Neural progenitor cell (in vitro differentiated cells): ENCODE measurements around the gene SYNGR3.

Source experiments
- EZH2phosphoT487 ChIP-seq: fragments of 200-600 bp; sonication (generic); IDR thresholded peaks from 2 replicates; pipeline ENCODE4 v1.6.1; 2017; ENCODE audit warnings: antibody characterized with exemption
- TF ChIP-seq, protein P1 (sequence below): fragments of 200-600 bp; sonication (generic); IDR thresholded peaks from 2 replicates; pipeline ENCODE4 v1.5.1; 2017; ENCODE audit warnings: antibody characterized with exemption, mild to moderate bottlenecking

DNA sequence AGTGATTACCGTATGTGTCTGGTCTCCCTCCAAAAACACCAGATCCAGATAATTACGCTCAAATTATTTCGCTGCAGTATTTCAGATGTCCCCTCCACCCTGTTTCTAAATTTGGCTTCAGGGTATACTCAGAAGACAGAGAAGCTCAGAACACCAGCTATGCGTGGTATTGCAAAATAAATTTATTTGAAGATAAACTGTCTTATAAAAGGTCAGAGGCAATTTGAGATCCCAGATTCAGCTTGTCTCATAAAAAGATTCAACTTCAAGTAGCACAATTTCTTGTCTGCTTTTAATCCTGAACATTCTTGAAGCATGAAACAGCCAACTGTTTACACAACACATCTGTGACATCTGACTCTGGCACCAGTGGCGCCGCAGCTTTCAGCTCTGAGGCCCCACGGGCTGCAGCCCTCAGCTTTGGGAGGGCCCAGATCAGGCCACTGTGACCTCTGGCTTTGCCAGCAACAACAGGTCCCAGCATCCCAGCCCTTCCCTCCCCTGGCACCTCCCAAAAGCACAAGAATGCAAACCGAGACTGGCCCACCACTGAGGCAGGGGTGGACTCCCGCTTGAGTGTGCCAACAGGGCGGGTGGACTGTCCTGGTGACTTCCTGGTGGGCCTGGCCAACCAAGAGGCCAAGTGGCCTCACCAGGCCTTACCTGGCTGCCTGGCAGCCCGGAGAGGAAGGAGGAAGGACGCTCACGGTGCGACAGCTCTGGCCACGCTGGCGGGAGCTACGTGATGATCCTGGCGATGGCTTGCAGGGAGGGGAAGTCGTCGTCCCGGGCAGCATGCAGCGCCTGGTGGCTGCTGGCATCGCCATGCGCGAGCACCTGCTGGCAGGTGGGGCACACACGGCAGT lies 8.0 kb downstream of the SYNGR3 start:
- TF ChIP-seq, protein P1, sequence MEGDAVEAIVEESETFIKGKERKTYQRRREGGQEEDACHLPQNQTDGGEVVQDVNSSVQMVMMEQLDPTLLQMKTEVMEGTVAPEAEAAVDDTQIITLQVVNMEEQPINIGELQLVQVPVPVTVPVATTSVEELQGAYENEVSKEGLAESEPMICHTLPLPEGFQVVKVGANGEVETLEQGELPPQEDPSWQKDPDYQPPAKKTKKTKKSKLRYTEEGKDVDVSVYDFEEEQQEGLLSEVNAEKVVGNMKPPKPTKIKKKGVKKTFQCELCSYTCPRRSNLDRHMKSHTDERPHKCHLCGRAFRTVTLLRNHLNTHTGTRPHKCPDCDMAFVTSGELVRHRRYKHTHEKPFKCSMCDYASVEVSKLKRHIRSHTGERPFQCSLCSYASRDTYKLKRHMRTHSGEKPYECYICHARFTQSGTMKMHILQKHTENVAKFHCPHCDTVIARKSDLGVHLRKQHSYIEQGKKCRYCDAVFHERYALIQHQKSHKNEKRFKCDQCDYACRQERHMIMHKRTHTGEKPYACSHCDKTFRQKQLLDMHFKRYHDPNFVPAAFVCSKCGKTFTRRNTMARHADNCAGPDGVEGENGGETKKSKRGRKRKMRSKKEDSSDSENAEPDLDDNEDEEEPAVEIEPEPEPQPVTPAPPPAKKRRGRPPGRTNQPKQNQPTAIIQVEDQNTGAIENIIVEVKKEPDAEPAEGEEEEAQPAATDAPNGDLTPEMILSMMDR: no peak
- TF ChIP-seq EZH2phosphoT487: no peak
